ENCODE results near the gene CUBN.

Gene CUBN

GRCh38 chr10:16865766-16866165, 263.8 kb downstream of the CUBN start (continued):
- TF ChIP-seq ZNF704 (tag by site-specific recombination; IDR thresholded peaks at IDR 0.05) (no peak), ZNF266 (tag by site-specific recombination; IDR thresholded peaks at IDR 0.05; ENCODE audit: low read depth) (no peak), ZNF146 (tag by site-specific recombination; IDR thresholded peaks at IDR 0.05) (no peak), TCF7L2 (IDR thresholded peaks at IDR 0.05; ENCODE audit: borderline replicate concordance, low read depth, low read length) (no peak), ZNF292 (tag by site-specific recombination; IDR thresholded peaks at IDR 0.05; ENCODE audit: borderline replicate concordance, low read depth) (no peak), ZFP37 (tag by site-specific recombination; IDR thresholded peaks at IDR 0.05) (no peak), ZNF157 (tag by site-specific recombination; IDR thresholded peaks at IDR 0.05) (no peak)

GRCh38 chr10:16863766-16864165, 265.8 kb downstream of the CUBN start:
- ChIA-PET CTCF (interaction anchor here (0.6 to 1.8 kb wide), 4 partner anchors 11 to 642 kb away, joined by 3 to 5 read pairs (median 4); no protein-coding TSS in a partner anchor), POLR2A (interaction anchor here (0.6 kb wide), 1 partner anchor 174 kb away, joined by 3 read pairs; no protein-coding TSS in a partner anchor)
- H3K9me3 ChIP-seq (ENCODE audit: control insufficient read depth, insufficient read depth, low read depth, low read length) = no peaks in the 10 kb centered on the region
- no peaks in the 10 kb centered on the region for H3K4me1 ChIP-seq (ENCODE audit: control insufficient read depth, insufficient read depth, low read length)
- H3K4me3 ChIP-seq (ENCODE audit: low read depth, low read length) = no peak overlapping the region
- TF ChIP-seq KLF10 (tag by site-specific recombination; IDR thresholded peaks at IDR 0.05) (no peak), YY1 (tag by site-specific recombination; IDR thresholded peaks at IDR 0.05) (no peak)
- H3K27ac ChIP-seq (ENCODE audit: extremely low read depth, low read depth, low read length) = no peak overlapping the region
- no peaks in the 10 kb centered on the region for H3K36me3 ChIP-seq (ENCODE audit: control insufficient read depth in 2 of 2, insufficient read depth in 1 of 2, low read length in 2 of 2)

- no peaks in the 10 kb centered on the region for H3K36me3 ChIP-seq (ENCODE audit: control insufficient read depth in 2 of 2, insufficient read depth in 1 of 2, low read length in 2 of 2)
- peaks cover 4% of the 10 kb centered on the region; the same call in 1 of the 2 replicates for H3K4me1 ChIP-seq (ENCODE audit: control insufficient read depth, insufficient read depth, low read length)
- no peak overlapping the region for H3K4me3 ChIP-seq (ENCODE audit: low read depth, low read length)
- POLR2A ChIA-PET = no interaction called here
- H3K9me3 ChIP-seq (ENCODE audit: control insufficient read depth, insufficient read depth, low read depth, low read length) = no peaks in the 10 kb centered on the region
- no peak overlapping the region for H3K27ac ChIP-seq (ENCODE audit: extremely low read depth, low read depth, low read length)
- CTCF ChIA-PET = interaction anchor here (0.6 to 0.7 kb wide), 5 partner anchors 29 to 748 kb away, joined by 3 to 7 read pairs (median 3); no protein-coding TSS in a partner anchor
- no peak for TF ChIP-seq ZNF645 (tag by site-specific recombination; IDR thresholded peaks at IDR 0.05)
- no peak for TF ChIP-seq ZSCAN18 (tag by site-specific recombination; IDR thresholded peaks at IDR 0.05)
- TF ChIP-seq ZBTB44 (tag by site-specific recombination; IDR thresholded peaks at IDR 0.05) = no peak
- TF ChIP-seq ZXDB (tag by site-specific recombination; IDR thresholded peaks at IDR 0.05) = no peak
- no peak for TF ChIP-seq ZNF596 (tag by site-specific recombination; IDR thresholded peaks at IDR 0.05)
- TF ChIP-seq ZNF626 (tag by site-specific recombination; IDR thresholded peaks at IDR 0.05) = no peak
- no peak for TF ChIP-seq ZNF211 (tag by site-specific recombination; IDR thresholded peaks at IDR 0.05; ENCODE audit: low read depth)
- no peak for TF ChIP-seq ZNF580 (tag by site-specific recombination; IDR thresholded peaks at IDR 0.05)
- TF ChIP-seq ZNF175 (tag by site-specific recombination; IDR thresholded peaks at IDR 0.05) = no peak
- no peak for TF ChIP-seq SALL2 (tag by site-specific recombination; IDR thresholded peaks at IDR 0.05; ENCODE audit: borderline replicate concordance)
Measured at GRCh38 chr10:16857419-16857818, 272.2 kb downstream of the CUBN start.
